H7 (cell line): ENCODE measurements around the gene MYH8. TPM values are rescaled to one million over a fixed set of nuclear protein-coding genes. Genes with fewer than 3 reads are reported as not detected.

Source experiments
- DNase-seq: peaks from one replicate; pipeline ENCODE4 v3.0.0; 2012
- H3K27me3 ChIP-seq: 2 replicates; pipeline ENCODE4 v1.6.0; 2011; ENCODE audit warnings: mild to moderate bottlenecking, low read length; ENCODE audit not compliant: control insufficient read depth, insufficient read depth
- H3K36me3 ChIP-seq: replicated peaks from 2 replicates; pipeline ENCODE4 v1.5.1; 2011; ENCODE audit warnings: low read length; ENCODE audit not compliant: control insufficient read depth, insufficient read depth
- H3K4me3 ChIP-seq: 2 replicates; pipeline ENCODE4 v1.5.1; 2011; ENCODE audit warnings: low read depth, mild to moderate bottlenecking, control low read depth, low read length, moderate library complexity; ENCODE audit not compliant: insufficient read depth
- total RNA-seq: library from RNA; depleted of rRNA; stranded (reverse); fragments of >200 nt; shearing (Covaris generic); gene quantifications from 2 replicates; pipeline ENCODE4 v1.2.3, GENCODE V29; 2014; rRNA removed

MYH8 gene
- total RNA-seq, 1 experiment from 2014 or later, result not detected

- H3K36me3 ChIP-seq, result no peaks in the 10 kb centered on the region
- H3K27me3 ChIP-seq, result no peaks in the 10 kb centered on the region
- DNase-seq, result no peak
- H3K4me3 ChIP-seq, result no peak overlapping the region
Observed at GRCh38 chr17:10354651-10355050, 67.1 kb downstream of the MYH8 start.

GRCh38 chr17:10352893-10353292, 68.9 kb downstream of the MYH8 start:
- H3K27me3 ChIP-seq, result no peaks in the 10 kb centered on the region
- no peak for DNase-seq
- no peak overlapping the region for H3K4me3 ChIP-seq
- no peaks in the 10 kb centered on the region for H3K36me3 ChIP-seq

- Histone ChIP-seq H3K36me3 (no peaks in the 10 kb centered on the region), H3K4me3 (no peak overlapping the region)
- peak; percentile 64 for DNase-seq
Observed at GRCh38 chr17:10349403-10349802, 72.3 kb downstream of the MYH8 start.

GRCh38 chr17:10344816-10345215, 76.9 kb downstream of the MYH8 start:
- Histone ChIP-seq H3K36me3 (no peaks in the 10 kb centered on the region), H3K27me3 (no peaks in the 10 kb centered on the region), H3K4me3 (no peak overlapping the region)
- no peak for DNase-seq

More at GRCh38 chr17:10349403-10349802, 72.3 kb downstream of the MYH8 start:
- no peaks in the 10 kb centered on the region for H3K27me3 ChIP-seq

Other genes with a start within 250 kb of the MYH8 start
- 4.2 and 6.8 TPM in 2 replicates for gene GAS7, start 223.3 kb downstream of the MYH8 start, total RNA-seq
- gene MYH13, start 48.9 kb downstream of the MYH8 start, total RNA-seq, result 0.22 TPM in 1 of 2 replicates, not detected in the other
- not detected in 2 replicates for gene MYH4, start 47.6 kb upstream of the MYH8 start, total RNA-seq
- gene MYH1, start 96.6 kb upstream of the MYH8 start, total RNA-seq, result not detected in 2 replicates
- 0.17 and 0.26 TPM in 2 replicates for gene MYH2, start 127.7 kb upstream of the MYH8 start, total RNA-seq
- gene MYH3, start 235.4 kb upstream of the MYH8 start, total RNA-seq, result 0.69 and 4.2 TPM in 2 replicates